IMR-90 (cell line): ENCODE data around the gene XRN1.

Experiments used
- BHLHE40 ChIP-seq: fragments of 150-350 bp; IDR thresholded peaks from 2 replicates; pipeline ENCODE4 v1.6.1; 2016; ENCODE audit warnings: mild to moderate bottlenecking, low read depth, low read length
- CEBPB ChIP-seq: IDR thresholded peaks from 2 replicates; pipeline ENCODE4 v1.6.1; 2012; ENCODE audit warnings: low read depth, low read length, improper control_type of control experiment
- CHD1 ChIP-seq: IDR thresholded peaks from 2 replicates; pipeline ENCODE4 v1.6.1; 2012; ENCODE audit warnings: low read depth, low read length, improper control_type of control experiment
- CTCF ChIP-seq: conservative IDR thresholded peaks from 2 replicates; pipeline ENCODE4 v1.5.1; 2012; ENCODE audit warnings: mild to moderate bottlenecking, low read depth, low read length, improper control_type of control experiment
- ELK1 ChIP-seq: fragments of 150-350 bp; IDR thresholded peaks from 2 replicates; pipeline ENCODE4 v1.6.1; 2016; ENCODE audit warnings: low read depth, mild to moderate bottlenecking, low read length, moderate library complexity, borderline replicate concordance
- FOS ChIP-seq: fragments of 150-350 bp; IDR thresholded peaks from 2 replicates; pipeline ENCODE4 v1.6.1; 2016; ENCODE audit warnings: low read depth, low read length
- MAFK ChIP-seq: IDR thresholded peaks from 2 replicates; pipeline ENCODE4 v1.6.1; 2012; ENCODE audit warnings: low read depth, low read length, improper control_type of control experiment
- MAZ ChIP-seq: IDR thresholded peaks from 2 replicates; pipeline ENCODE4 v1.6.1; 2012; ENCODE audit warnings: low read depth, mild to moderate bottlenecking, low read length, improper control_type of control experiment, moderate library complexity, borderline replicate concordance
- MXI1 ChIP-seq: IDR thresholded peaks from 2 replicates; pipeline ENCODE4 v1.6.1; 2012; ENCODE audit warnings: low read depth, mild to moderate bottlenecking, low read length, moderate library complexity, borderline replicate concordance
- POLR2A ChIP-seq: IDR thresholded peaks from 2 replicates; pipeline ENCODE4 v1.6.1; 2012; ENCODE audit warnings: mild to moderate bottlenecking, low read depth, low read length
- RAD21 ChIP-seq: IDR thresholded peaks from 2 replicates; pipeline ENCODE4 v1.6.1; 2012; ENCODE audit warnings: low read length, improper control_type of control experiment
- RFX5 ChIP-seq: IDR thresholded peaks from 2 replicates; pipeline ENCODE4 v1.8.0; 2012; ENCODE audit warnings: low read depth, mild to moderate bottlenecking, low read length, moderate library complexity
- SMC3 ChIP-seq: fragments of 150-350 bp; IDR thresholded peaks from 2 replicates; pipeline ENCODE4 v1.6.1; 2016; ENCODE audit warnings: low read depth, mild to moderate bottlenecking, antibody characterized with exemption, low read length, moderate library complexity
- USF2 ChIP-seq: fragments of 150-350 bp; IDR thresholded peaks from 2 replicates; pipeline ENCODE4 v1.6.1; 2017; ENCODE audit warnings: mild to moderate bottlenecking, antibody characterized with exemption, low read length, low read depth

- no peak for TF ChIP-seq CTCF
- no peak for TF ChIP-seq SMC3
- TF ChIP-seq CEBPB: no peak
- no peak for TF ChIP-seq MXI1
- TF ChIP-seq BHLHE40: no peak
- TF ChIP-seq MAZ: no peak
- no peak for TF ChIP-seq RAD21
- no peak for TF ChIP-seq POLR2A
- TF ChIP-seq USF2: no peak
- no peak for TF ChIP-seq FOS
- no peak for TF ChIP-seq RFX5
- no peak for TF ChIP-seq MAFK
- TF ChIP-seq ELK1: no peak
- no peak for TF ChIP-seq CHD1
Observed at GRCh38 chr3:142287866-142288638, 159.8 kb downstream of the XRN1 start.
